SHP77 (cell line): Measurements from ENCODE around the gene AATF.

Experiments
- DNase-seq, 2 experiments: peaks; one replicate each; lab custom pipeline; 2025; lab: John Stamatoyannopoulos, UW

AATF gene, protein sequence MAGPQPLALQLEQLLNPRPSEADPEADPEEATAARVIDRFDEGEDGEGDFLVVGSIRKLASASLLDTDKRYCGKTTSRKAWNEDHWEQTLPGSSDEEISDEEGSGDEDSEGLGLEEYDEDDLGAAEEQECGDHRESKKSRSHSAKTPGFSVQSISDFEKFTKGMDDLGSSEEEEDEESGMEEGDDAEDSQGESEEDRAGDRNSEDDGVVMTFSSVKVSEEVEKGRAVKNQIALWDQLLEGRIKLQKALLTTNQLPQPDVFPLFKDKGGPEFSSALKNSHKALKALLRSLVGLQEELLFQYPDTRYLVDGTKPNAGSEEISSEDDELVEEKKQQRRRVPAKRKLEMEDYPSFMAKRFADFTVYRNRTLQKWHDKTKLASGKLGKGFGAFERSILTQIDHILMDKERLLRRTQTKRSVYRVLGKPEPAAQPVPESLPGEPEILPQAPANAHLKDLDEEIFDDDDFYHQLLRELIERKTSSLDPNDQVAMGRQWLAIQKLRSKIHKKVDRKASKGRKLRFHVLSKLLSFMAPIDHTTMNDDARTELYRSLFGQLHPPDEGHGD

DNA sequence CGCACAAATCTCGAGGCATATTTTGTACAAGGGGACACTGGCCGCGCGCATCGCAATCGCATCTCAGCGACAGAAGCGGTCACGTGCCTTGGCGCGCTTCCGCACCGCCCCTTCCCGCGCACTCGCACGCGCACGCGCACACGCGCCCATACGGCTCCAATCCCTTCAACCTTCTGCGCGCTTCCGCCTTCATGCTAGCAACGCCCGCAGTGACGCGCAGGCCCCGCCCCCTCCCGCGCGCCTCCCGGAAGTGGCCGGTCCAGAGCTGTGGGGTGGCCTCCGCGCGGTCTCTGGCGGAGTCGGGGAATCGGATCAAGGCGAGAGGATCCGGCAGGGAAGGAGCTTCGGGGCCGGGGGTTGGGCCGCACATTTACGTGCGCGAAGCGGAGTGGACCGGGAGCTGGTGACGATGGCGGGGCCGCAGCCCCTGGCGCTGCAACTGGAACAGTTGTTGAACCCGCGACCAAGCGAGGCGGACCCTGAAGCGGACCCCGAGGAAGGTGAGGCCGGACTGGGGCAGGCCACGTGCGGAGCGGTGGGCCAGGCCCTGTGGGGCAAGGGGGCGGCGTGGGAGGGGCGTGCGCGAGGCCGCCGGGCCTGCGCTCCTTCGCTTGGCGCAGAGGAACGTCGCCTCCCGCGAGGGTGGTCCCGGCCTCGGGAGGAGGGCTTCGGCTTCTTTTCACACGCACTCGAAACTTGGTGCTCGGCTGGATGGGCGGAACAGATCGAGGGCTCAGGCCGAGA, at the start of gene AATF:
Gene AATF, plus strand, starts transcription at position 238 of the 744 bp plus-strand sequence. Its CDS starts 172 bp downstream, at position 410.
- DNase-seq, result peak; percentile 90 to 93

DNA sequence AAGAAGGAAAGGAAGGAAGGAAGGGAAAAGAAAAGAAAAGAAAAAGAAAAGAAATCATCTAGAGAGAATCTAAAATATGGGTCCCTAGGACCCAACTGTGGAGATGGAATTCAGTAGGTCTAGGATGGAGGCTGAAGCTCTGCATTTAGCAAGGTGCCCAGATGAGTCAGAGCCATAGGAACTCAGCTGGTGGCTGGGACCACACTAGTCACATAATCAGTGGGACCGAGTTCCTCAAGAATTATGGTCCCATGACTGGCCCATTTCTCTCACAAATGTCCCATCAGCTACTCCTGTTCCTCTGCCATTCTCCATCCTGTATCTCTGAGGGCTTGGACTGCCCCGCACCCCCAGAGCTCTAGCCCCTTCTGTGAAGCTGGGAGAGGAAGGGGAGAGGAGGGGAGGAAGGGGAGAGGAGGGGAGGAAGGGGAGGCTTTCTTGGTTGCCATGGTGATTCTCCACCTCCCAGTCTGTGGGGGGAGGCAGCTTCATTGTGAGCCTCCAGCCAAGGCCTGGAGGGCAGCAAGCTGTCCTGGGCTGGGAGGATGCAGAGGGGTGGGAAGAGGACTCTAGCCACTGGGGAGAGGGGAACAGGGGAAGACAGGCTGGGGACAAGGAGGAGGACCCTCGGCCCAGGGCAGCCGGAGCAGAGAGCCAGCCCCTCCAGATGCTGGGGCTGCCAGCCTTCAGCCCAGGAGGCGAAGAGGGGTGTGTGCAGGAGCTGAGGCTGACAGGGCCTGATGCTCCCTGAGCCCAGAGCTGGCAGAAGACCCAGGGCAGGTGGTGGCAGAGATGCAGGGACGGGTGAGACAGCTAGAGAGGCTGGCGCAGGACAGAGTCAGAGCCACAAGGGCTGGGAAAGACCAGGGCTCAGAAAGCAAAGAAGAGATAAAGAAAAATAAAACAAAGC, 49.2 kb upstream of the AATF start:
- no peak for DNase-seq

DNA sequence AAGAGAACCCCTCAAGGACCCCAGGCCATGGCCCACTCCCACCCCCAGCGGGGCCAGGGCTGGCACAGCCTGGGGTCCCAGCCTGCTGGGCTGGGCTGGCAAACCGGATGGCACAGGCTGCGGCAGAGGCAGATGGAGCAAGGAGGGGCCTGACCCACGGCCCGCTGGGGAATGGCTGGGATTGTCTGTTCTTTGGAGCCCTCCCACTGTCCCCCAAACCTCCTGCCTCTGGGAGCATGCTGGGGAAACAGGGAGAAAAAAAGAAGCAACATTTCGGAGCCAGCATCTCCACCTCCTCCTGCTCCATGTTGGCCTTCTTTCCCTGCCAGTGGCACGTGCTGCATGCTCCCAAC, 48.6 kb upstream of the AATF start:
- DNase-seq, result no peak

DNA sequence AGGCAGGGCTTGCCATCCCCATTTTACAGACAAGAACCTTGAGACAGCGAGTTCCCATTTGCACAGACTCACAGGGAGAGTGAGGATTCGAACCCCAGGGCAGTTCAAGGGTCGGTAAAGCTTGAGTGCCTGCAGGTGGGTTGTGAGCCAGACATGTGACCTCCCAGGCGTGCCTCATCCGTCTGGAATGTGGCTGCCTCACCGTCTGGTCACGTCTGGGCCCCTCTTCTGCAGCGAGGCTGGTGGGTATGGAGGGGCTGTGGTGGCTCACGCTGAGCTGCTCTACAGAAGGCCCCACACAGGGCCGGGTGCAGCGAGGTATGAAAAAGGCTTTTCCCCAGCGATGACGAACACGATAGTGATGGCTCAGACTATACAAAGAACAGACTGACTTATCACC, 47.2 kb upstream of the AATF start:
- DNase-seq, result no peak

DNA sequence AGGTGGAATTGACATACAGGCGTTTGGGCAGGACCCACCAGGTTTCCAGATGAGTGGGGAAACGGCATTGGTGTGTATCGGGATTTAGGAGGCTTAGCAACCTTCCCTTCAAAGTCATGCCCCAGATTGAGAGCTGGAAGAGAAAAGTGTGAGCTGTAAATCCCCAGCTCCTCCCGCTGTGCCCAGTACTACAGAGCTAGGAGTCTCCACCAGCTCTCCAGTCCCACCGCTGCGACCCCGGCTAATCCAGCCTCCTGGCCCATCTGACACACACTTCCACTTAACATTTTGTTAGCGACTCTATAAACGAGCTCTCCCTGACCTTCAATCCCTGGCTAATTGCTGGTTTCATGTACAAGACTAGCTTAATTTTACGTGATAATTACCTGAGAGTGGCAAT, 41.3 kb upstream of the AATF start:
- no peak for DNase-seq

DNA sequence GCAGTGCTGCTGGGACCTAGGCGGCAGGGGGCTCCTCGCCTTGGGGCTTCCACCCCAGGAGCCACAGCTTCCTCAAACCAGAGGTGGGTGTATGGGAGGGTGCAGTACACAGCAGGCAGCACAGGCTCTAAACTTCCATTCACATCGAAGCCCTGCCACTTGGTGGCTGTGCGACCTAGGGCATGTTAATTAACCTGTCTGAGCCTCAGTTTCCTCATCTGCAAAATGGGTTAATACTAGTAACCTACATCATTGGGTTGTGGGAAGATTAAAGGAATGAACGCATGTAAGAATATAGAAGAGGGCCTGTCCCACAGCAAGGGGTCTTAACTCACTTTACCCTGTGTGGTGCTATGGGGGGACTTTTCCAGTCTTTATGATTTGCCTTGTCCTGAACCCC, 38.2 kb upstream of the AATF start:
- DNase-seq, result no peak

DNA sequence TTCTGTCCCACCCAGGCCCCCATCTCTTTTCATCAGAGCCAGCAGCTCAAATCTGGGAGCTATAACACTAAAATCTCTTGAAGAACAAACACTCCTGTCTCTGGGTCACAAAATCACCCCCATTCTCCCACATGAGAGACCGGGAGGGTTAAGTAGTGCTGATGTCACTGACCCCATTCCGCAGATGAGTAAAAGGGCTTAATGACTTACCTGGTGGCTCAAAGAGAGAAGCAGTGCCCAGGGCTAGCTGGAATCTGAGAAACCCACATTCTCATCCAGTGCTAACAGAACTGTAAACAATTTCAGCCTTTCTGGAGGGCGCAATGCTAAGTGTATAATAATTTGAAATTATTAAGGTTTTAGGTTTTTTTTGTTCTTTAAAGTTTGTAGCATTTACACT, 37.8 kb upstream of the AATF start:
- no peak for DNase-seq

DNA sequence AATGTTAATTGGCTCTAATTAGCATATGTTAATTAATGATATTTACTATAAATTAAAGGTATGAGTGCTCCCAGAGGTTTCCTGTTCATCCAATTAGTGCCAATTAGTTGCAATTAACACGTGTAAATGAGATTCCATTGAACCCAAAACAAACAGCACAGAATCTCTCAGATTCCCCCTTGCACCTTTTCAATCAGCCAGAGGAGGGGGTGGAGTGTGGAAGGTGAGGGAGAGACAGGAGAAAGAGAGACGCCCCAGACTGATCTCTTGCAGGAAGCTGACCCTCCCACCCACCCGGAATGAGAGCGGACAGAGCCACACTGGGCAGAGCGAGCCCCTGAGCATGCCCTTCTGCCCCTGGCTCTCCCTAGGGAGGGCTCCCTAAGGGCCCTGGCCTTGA, 35.6 kb upstream of the AATF start:
- DNase-seq, result no peak

DNA sequence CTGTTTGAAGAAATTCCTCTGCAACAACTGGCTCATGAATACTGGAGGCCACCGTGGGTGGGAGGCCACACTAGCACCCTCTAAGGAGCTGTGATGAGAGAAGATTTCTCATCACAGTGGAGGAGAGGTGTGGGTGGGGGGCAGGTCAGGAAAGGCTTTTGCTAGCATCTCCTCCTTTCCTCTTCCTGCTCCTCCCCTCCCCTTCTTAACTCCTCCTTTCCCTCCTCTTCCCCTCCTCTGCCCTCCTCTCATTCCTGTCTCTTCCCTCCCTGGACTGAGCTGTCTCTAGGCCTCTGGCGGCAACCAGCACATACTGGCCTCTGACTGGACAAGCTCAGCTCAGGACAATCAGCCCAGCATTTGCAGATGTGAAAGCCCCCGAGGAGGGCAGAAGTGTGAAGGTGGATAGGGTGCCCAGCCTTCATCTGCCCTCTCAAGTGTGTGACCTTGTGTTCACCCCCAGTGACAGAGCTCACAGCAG, 30.5 kb upstream of the AATF start:
- DNase-seq, result no peak

DNA sequence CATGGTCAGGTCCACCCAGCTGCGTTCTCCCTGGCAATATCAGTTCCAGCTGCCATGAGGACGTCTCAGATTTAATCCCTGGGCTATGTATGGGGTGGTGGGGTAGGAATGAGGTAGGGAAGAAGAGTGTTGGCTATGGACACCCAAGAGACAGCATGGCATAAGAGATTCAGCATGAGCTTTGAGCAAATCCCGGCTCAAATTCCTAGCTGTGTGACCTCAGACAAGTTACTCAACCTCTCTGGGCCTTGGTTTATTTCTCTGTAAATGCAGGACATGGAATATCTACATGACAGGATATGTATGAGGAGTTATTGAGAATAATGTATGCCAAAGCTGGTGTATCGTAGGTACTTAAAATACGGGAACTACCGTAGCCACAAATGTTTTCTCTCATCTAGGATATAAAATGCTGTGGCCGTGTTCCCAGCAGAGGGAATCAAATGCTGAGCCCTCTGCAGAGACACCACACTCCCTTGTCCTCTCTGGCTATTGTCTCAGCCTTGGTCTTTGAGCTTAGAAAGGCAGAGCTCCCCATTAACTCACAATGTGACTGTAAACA, 29.3 kb upstream of the AATF start:
- no peak for DNase-seq

DNA sequence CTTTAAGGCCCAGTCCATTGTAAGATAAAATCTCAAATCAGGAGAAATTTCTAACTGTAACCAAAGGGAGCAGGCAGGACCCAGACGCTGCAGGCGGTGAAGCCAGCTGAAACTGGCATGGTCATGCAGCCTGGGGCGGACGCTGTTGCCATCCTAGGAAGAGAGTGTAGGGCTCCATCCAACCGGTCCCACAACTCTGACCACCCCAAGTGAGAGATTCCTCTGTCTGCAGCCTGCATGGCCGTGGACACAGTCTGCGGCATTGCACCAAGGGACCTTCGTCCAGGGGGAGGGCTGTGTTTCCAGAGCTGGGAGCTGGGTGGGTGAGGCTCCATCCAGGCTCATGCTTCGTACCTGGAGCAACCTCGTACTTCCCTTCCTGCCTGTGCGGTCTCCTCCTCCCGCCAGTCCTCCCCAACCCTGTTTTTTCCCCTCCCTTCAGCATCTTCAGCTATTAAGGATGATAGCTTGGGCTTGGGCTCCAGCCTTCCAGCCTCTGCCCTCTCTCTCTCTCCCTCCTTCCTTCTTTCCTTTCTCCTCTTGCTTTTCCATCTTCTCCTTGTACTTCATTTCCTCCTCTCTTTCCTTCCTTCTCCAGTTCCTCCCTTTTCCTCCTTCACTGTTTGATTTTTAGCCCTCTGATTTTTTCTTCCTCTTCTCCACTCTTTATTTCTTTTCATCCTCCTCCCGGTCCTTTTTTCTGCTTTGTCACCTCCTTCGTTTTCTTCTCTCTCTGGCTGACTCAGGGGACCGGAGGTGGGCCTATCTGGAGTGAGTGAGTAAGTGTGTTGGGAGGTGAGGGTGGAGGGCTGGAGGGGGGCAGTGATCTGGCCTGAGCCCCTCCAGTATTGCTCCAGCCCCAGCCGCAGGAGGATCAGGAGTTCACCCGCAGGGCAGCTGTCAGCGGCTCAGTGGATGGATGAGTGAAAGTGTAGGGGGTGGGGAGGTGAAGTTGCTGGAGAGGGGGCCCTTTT, 28.4 kb upstream of the AATF start:
- no peak for DNase-seq

DNA sequence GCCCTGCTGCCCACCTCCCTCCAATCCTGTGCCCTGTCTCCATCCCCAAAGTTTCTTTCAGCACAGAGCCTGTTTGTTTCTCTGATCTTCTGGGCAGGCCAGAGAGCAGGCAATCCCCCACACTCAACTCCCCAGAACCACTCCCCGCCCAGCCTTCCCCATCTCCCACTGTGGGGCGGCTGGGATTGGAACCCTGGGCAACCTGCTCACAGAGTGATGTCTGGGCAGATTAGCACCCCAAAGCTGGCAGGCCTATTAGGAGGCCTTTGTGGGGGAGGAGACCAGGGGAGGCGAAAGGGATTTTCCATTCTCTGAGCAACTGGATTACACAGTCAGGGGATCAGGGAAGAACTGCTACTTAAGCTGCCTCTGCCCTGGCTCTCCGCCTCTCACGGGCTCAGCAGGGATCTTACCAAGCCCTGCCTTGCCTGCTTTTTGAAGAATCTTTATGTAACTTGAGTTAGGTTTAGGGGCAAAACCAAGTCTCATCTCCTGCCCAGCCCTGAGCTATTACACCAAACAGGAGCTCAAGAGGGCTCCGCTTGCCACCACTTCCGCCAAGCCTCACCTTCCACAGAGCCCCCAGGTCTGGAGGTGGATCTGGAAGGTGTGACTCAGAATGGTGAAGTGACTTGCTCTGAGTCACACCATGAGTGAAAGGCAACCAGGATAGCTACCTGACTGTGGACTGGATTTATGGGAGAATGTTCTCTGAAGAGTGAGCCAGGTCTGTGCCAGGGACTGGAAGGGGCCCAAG, 27.5 kb upstream of the AATF start:
- no peak for DNase-seq

DNA sequence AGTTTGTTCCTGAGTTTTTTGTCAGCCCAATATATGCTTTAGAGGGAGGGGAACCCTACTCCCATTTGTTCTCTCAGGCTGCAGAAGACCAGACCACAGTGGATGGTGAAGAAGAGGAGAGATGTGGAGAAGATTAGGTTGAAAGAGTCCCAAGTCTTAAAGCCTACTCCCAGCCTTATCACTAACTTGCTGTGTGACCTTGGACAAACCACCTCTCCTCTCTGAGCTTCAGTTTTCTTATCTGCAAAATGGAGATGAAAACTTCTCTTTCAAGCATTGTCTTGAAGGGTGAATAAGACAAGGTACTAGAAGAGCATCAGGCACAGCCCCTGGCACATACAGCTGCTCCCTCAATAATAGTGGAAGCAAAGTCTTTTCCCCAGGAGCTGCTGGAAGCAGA, 26.6 kb upstream of the AATF start:
- DNase-seq, result no peak

DNA sequence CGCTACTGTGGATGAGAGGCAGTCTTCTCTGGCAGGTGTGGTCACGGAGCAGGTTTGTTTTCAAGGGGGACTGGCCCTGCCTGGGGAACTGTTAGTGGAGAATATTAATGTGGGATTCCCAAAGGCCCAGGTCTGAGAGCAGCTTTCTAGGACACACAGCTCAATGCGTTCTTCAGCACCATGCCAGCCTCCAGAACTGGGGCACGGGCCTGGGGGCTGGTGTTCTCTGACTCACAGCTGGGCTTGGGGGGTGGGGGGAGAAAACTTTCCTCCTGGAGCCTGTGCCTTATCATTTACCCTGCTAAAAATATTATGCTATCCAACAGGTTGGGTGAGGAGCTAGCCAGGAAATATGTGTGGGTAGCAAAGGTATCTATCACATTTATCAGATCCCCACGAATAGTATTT, 24.9 kb upstream of the AATF start:
- no peak for DNase-seq

DNA sequence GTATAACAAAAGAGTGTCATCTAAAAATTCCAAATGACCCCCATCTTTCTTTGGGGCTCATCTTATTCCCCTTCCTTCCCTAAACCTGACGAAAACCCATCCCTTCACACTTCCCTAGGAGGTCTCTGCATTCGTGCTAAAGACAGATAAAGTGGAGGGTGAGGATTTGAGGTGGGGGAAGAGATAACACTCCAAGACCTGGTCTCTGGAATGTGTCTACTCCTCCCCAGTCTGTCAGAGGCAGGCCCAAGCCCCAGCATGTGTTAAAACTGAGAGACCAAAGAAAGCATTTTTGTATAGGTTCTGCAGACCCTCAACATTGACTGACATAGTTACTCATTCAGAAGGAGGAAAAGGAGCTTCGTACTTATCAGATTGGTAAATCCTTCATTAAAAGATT, 22.5 kb upstream of the AATF start:
- no peak for DNase-seq

DNA sequence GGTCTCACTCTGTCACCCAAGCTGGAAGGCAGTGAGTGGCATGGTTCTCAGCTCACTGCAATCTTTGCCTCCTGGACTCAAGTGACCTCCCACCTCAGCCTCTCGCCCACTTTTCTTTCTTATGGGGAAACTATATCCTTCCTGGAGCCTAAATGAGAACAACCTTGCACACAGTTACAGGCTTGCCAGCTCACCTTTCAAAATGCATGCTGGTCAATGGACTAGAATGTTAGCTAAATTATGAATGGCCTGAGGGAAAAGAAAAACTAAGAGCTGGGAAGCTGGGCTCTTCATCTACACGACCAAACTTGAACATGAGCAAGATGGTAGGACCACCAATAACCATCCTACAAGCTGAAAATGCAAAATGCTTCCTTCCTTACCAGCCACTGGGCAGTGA, 22.1 kb upstream of the AATF start:
- no peak for DNase-seq

DNA sequence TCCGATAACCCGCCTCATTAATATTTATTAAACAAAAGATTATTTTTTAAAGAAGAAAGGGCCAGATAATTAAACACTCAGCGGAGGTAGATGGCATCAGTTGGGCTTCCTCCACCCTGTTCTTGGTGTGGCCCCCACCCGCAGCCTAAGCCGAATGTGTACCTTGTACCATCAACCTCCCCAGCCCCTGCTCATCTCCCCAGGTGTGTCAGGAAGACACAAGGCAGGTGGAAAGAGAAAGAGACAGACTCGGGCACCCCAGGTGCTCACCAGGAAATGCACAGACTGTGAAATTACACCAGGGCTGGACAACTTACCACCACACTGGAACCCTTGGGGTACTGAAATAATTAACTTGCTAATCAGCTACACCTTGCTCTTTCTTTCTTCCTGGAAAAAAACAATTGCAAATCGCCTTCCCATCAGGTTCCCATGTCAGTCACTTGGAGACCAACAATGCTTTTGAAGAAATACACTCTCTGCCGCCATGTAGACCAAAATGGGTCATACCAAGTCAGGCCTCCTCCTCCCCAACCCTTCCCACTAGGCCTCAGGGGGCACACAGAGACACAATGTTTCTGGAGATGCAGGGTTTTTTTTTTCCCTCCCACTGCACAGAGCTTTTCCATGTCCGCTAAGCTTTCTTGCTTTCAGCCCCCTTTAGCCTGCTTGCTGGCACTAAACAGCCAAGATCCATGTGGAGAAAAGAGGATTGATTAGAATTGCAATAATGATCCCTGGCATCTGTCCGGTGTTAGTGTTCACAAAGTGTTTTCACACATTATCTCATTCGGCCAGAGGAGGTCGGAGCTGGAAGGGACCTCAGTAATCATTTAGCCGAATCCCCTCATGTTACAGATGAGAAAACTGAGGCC, 20.0 kb upstream of the AATF start:
- no peak for DNase-seq

DNA sequence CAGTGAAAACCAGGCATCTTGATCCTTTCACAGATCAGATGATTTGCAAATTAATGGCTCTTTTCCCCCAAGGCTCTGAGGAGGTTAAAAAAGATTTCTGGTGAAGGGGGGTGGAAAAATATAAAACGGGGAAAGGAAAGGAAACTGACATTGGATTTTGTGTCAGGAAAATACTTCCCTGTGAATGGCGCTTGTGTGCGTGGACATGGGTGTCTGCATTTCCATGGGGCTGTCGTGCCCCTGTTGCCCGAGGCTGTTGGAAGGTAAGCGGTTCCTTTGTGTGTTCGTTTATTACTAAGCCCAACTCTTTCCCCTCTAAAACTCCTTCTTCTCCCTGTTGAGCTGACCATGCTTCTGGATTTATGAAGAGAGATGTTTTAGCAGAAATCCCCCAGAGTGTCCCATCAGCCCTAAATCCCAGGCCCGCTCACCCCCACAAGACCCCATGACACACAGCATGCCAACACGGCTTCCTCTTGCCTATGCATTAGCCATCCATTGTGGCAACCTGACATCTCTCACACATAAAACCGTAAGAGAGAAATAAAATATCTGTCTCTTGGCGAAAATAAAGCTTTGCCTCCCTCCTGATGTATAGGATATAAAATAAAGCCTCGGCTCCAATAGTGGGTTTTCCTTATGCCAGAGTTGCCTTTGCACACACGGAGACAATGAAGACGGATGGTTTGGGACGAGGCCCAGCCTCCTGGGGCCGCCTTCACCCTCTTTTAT, 18.7 kb upstream of the AATF start:
- DNase-seq, result no peak
